HEK293 (cell line): ENCODE data around the gene TRIM24.

ENCODE experiments used
- CTCF ChIA-PET: fragments of 350-600 bp; formaldehyde crosslinking; extraction: SDS; loops from one replicate; lab custom pipeline; 2021; ENCODE audit warnings: antibody characterized with exemption; lab: Yijun Ruan, JAX
- POLR2A ChIA-PET: fragments of 300-600 bp; formaldehyde crosslinking; extraction: SDS; loops from one replicate; lab custom pipeline; 2020; ENCODE audit warnings: antibody characterized with exemption, inconsistent platforms; lab: Yijun Ruan, JAX
- H3K27ac ChIP-seq: fragments of 200-500 bp; sonication (Bioruptor generic); 2 replicates; pipeline ENCODE4 v1.5.1; 2014; ENCODE audit warnings: low read depth, low read length, control low read depth, inconsistent platforms; ENCODE audit errors: extremely low read depth
- H3K36me3 ChIP-seq, 2 experiments: fragments of 200-500 bp in 1 of 2; sonication (Bioruptor generic) in 1 of 2; 1 replicate in 1 of 2; 2 replicates in 1 of 2; pipeline ENCODE4 v1.5.1; 2014 to 2017; ENCODE audit warnings: inconsistent platforms in 2 of 2, low read length in 2 of 2; ENCODE audit not compliant: control insufficient read depth in 2 of 2, insufficient read depth in 1 of 2
- H3K4me1 ChIP-seq: fragments of 200-500 bp; sonication (Bioruptor generic); 2 replicates; pipeline ENCODE4 v1.5.1; 2014; ENCODE audit warnings: mild to moderate bottlenecking, low read length, inconsistent platforms; ENCODE audit not compliant: control insufficient read depth, insufficient read depth
- H3K4me3 ChIP-seq: 2 replicates; pipeline ENCODE4 v1.5.1; 2011; ENCODE audit warnings: low read depth, mild to moderate bottlenecking, control low read depth, low read length, moderate library complexity
- H3K9me3 ChIP-seq: fragments of 200-500 bp; sonication (Bioruptor generic); 2 replicates; pipeline ENCODE4 v1.5.1; 2014; ENCODE audit warnings: low read depth, low read length, inconsistent platforms; ENCODE audit not compliant: control insufficient read depth, insufficient read depth
- ELK4 ChIP-seq: IDR thresholded peaks from 2 replicates; pipeline ENCODE4 v1.6.1; 2011; ENCODE audit warnings: mild to moderate bottlenecking, low read depth, low read length, borderline replicate concordance
- KLF8 ChIP-seq: fragments of 450-650 bp; formaldehyde crosslinking; IDR thresholded peaks from 2 replicates; pipeline ENCODE4 v1.5.1; 2016; ENCODE audit warnings: missing biosample characterization, missing genetic modification characterization
- PRDM1 ChIP-seq: fragments of 450-650 bp; formaldehyde crosslinking; IDR thresholded peaks from 2 replicates; pipeline ENCODE4; 2016; ENCODE audit warnings: missing biosample characterization, missing genetic modification characterization
- SALL2 ChIP-seq: fragments of 450-650 bp; formaldehyde crosslinking; IDR thresholded peaks from 2 replicates; pipeline ENCODE4 v1.5.0; 2017; ENCODE audit warnings: missing biosample characterization, mild to moderate bottlenecking, missing genetic modification characterization, borderline replicate concordance
- YY1 ChIP-seq: fragments of 450-650 bp; formaldehyde crosslinking; IDR thresholded peaks from 2 replicates; pipeline ENCODE4 v1.5.1; 2018; ENCODE audit warnings: missing biosample characterization, missing genetic modification characterization
- ZNF148 ChIP-seq: fragments of 450-650 bp; formaldehyde crosslinking; IDR thresholded peaks from 2 replicates; pipeline ENCODE4 v1.5.0; 2017; ENCODE audit warnings: missing biosample characterization, missing genetic modification characterization, borderline replicate concordance
- ZNF19 ChIP-seq: fragments of 450-650 bp; formaldehyde crosslinking; IDR thresholded peaks from 2 replicates; pipeline ENCODE4; 2016; ENCODE audit warnings: missing biosample characterization, missing genetic modification characterization, low read depth
- ZNF2 ChIP-seq: fragments of 450-650 bp; formaldehyde crosslinking; IDR thresholded peaks from 2 replicates; pipeline ENCODE4 v1.5.1; 2016; ENCODE audit warnings: missing biosample characterization, missing genetic modification characterization
- ZNF530 ChIP-seq: fragments of 450-650 bp; formaldehyde crosslinking; IDR thresholded peaks from 2 replicates; pipeline ENCODE4 v1.5.1; 2016; ENCODE audit warnings: low read depth, missing biosample characterization, missing genetic modification characterization
- ZNF791 ChIP-seq: fragments of 450-650 bp; formaldehyde crosslinking; IDR thresholded peaks from 2 replicates; pipeline ENCODE4 v1.5.1; 2016; ENCODE audit warnings: missing biosample characterization, missing genetic modification characterization
- TF ChIP-seq, protein P1 (sequence below): fragments of 450-650 bp; formaldehyde crosslinking; IDR thresholded peaks from 2 replicates; pipeline ENCODE4 v1.5.1; 2016; ENCODE audit warnings: missing biosample characterization, missing genetic modification characterization, borderline replicate concordance
- TF ChIP-seq, protein P2 (sequence below): fragments of 450-650 bp; formaldehyde crosslinking; IDR thresholded peaks from 2 replicates; pipeline ENCODE4 v1.5.1; 2016; ENCODE audit warnings: missing biosample characterization, missing genetic modification characterization

TRIM24 gene

DNA sequence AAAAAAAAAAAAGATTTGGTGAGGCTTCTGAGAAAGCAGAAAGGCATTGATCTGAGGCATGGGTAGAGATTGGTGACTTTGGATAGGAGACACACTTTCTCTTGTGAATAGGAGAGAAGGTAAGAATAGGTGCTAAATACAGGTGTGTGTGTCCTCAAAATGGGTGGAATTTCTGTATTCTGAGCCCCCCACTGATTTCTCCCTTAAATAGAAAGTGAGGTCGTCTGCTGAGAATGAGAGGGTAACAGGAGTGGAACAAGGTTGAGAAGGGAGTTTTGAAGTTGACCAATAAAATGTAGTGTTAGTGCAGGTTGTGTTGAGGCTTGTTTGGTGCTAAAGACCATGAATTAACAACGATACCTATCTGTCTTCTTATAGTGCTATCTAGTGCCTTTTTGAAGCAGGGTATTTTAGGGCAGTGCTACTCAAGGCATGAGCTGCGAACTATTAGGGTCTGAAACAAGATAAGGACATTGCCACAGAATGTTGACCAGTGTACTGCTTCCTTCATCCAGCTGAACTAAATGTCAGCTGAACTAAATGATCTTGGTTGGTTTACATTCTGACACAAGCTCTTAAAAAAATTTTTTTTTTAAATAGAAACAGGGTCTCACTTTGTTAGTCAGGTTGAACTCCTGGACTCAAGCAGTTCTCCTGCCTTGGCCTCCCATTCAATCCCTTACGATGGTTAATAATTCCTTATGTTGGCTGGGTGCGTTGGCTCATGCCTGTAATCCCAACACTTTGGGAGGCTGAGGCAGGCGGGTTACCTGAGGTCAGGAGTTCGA lies 12.4 kb downstream of the TRIM24 start:
- Histone ChIP-seq H3K36me3 (no peaks in the 10 kb centered on the region), H3K27ac (no peak overlapping the region)
- POLR2A ChIA-PET: no interaction called here

DNA sequence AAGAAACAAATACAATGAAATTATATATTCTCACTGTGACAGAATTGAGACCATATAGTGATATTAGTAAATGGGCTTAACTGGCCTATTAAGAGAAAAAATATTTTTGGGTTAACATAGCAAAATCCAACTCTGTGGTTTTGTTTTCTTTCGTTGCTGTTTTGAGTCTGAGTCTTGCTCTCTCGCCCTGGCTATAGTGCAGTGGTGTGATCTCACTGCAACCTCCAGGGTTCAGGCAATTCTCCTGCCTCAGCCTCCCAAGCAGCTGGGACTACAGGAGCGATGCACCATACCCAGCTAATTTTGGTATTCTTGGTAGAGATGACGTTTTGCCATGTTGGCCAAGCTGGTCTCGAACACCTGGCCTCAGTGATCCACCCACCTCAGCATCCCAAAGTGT lies 15.3 kb downstream of the TRIM24 start:
- CTCF ChIA-PET: no interaction called here
- POLR2A ChIA-PET: no interaction called here
- TF ChIP-seq SALL2 (tag by site-specific recombination): no peak
- no peak for TF ChIP-seq ELK4
- TF ChIP-seq, protein P1, sequence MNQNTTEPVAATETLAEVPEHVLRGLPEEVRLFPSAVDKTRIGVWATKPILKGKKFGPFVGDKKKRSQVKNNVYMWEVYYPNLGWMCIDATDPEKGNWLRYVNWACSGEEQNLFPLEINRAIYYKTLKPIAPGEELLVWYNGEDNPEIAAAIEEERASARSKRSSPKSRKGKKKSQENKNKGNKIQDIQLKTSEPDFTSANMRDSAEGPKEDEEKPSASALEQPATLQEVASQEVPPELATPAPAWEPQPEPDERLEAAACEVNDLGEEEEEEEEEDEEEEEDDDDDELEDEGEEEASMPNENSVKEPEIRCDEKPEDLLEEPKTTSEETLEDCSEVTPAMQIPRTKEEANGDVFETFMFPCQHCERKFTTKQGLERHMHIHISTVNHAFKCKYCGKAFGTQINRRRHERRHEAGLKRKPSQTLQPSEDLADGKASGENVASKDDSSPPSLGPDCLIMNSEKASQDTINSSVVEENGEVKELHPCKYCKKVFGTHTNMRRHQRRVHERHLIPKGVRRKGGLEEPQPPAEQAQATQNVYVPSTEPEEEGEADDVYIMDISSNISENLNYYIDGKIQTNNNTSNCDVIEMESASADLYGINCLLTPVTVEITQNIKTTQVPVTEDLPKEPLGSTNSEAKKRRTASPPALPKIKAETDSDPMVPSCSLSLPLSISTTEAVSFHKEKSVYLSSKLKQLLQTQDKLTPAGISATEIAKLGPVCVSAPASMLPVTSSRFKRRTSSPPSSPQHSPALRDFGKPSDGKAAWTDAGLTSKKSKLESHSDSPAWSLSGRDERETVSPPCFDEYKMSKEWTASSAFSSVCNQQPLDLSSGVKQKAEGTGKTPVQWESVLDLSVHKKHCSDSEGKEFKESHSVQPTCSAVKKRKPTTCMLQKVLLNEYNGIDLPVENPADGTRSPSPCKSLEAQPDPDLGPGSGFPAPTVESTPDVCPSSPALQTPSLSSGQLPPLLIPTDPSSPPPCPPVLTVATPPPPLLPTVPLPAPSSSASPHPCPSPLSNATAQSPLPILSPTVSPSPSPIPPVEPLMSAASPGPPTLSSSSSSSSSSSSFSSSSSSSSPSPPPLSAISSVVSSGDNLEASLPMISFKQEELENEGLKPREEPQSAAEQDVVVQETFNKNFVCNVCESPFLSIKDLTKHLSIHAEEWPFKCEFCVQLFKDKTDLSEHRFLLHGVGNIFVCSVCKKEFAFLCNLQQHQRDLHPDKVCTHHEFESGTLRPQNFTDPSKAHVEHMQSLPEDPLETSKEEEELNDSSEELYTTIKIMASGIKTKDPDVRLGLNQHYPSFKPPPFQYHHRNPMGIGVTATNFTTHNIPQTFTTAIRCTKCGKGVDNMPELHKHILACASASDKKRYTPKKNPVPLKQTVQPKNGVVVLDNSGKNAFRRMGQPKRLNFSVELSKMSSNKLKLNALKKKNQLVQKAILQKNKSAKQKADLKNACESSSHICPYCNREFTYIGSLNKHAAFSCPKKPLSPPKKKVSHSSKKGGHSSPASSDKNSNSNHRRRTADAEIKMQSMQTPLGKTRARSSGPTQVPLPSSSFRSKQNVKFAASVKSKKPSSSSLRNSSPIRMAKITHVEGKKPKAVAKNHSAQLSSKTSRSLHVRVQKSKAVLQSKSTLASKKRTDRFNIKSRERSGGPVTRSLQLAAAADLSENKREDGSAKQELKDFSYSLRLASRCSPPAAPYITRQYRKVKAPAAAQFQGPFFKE (tag by site-specific recombination): no peak
- TF ChIP-seq, protein P2, sequence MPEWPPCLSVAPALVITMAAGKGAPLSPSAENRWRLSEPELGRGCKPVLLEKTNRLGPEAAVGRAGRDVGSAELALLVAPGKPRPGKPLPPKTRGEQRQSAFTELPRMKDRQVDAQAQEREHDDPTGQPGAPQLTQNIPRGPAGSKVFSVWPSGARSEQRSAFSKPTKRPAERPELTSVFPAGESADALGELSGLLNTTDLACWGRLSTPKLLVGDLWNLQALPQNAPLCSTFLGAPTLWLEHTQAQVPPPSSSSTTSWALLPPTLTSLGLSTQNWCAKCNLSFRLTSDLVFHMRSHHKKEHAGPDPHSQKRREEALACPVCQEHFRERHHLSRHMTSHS: no peak
- no peak for TF ChIP-seq PRDM1
- no peak for TF ChIP-seq ZNF530 (tag by site-specific recombination)
- TF ChIP-seq ZNF2 (tag by site-specific recombination): no peak
- TF ChIP-seq KLF8 (tag by site-specific recombination): no peak
- TF ChIP-seq YY1 (tag by site-specific recombination): no peak
- no peak for TF ChIP-seq ZNF791 (tag by site-specific recombination)
- Histone ChIP-seq H3K4me1 (0 out of 2 replicates have a peak, but pooled peaks cover 2% of the 10 kb centered on the region), H3K36me3 (no peaks in the 10 kb centered on the region), H3K4me3 (no peak overlapping the region), H3K9me3 (no peaks in the 10 kb centered on the region), H3K27ac (no peak overlapping the region)

More for the DNA sequence above, 12.4 kb downstream of the TRIM24 start:
- TF ChIP-seq PRDM1 (peak; percentile 50; the same call in 1 of the 2 replicates), ZNF148 (no peak), ZNF19 (tag by site-specific recombination) (no peak)
- CTCF ChIA-PET: no interaction called here
- Histone ChIP-seq H3K4me1 (0 out of 2 replicates have a peak, but pooled peaks cover 2% of the 10 kb centered on the region), H3K4me3 (no peak overlapping the region), H3K9me3 (no peaks in the 10 kb centered on the region)
